GM12892 (cell line): Measurements from ENCODE around the gene TPCN1.

Experiments used
- POLR2AphosphoS5 ChIP-seq: IDR thresholded peaks from 2 replicates; pipeline ENCODE4 v1.6.1; 2011; ENCODE audit warnings: low read depth, low read length, control low read depth
- TAF1 ChIP-seq: IDR thresholded peaks from 2 replicates; pipeline ENCODE4 v1.6.1; 2011; ENCODE audit warnings: low read depth, mild to moderate bottlenecking, control low read depth, low read length, borderline replicate concordance

DNA sequence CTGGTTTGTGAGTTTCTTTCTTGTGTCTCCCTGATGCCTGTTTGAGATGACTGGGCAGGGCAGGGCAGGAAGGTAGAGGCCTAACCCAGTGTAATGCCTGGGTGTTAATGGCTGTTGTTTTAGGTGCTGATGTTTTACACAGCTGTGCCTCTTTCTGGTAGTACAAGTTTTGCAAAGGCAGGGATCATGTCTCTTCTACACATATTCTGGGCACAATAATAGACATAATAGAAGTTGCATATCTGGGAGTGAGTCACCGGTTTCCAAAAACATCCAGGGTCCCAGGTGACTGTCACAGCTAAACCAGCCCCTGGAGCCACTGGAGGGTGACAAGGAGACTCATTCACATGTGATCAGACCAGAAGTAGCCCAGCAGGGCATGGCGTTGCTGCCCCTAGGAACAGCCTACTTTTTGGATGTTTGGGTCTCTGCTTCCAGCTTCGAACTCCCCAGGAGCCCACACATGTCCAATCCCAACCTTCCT, 18.1 kb downstream of the TPCN1 start:
- TF ChIP-seq POLR2AphosphoS5 (no peak), TAF1 (no peak)
